Measurements from ENCODE around the gene TEAD4. TPM values are rescaled to one million over a fixed set of nuclear protein-coding genes. Genes with fewer than 3 reads are reported as not detected.
"Not testable (repeated sequence)": the region's sequence is repeated elsewhere in the genome, so short reads cannot be mapped to it uniquely, and the experiment has no call there.

The TEAD4 gene
- total and polyA plus RNA-seq, 2 donors (not counting 1 experiment from before 2014, with no cell fraction given), result 6.3 to 14.3 TPM

- Histone ChIP-seq H3K9ac (ENCODE audit: insufficient read depth, low read length) (no peak overlapping the region), H3K79me2 (ENCODE audit: control insufficient read depth, insufficient read depth, low read length) (no peaks in the 10 kb centered on the region), H3K27ac (ENCODE audit: insufficient read depth, low read length) (no peak overlapping the region), H3K27me3 (ENCODE audit: control insufficient read depth, insufficient read depth, low read length) (peaks cover 6% of the 10 kb centered on the region), H4K20me1 (ENCODE audit: control insufficient read depth, extremely low read depth, insufficient read depth, low read length) (no peaks in the 10 kb centered on the region), H3K4me2 (ENCODE audit: extremely low read depth, insufficient read depth, low read length) (no peak overlapping the region), H3K36me3 (ENCODE audit: control insufficient read depth, insufficient read depth, low read length) (no peaks in the 10 kb centered on the region), H3K9me3 (ENCODE audit: control insufficient read depth, insufficient read depth, low read depth, low read length) (no peaks in the 10 kb centered on the region), H3K4me3 (replicated peaks in 1 of 4; ENCODE audit: control extremely low read depth in 1 of 4, insufficient read depth in 1 of 4, low read depth in 3 of 4, low read length in 4 of 4) (no peak overlapping the region), H3K4me1 (ENCODE audit: control insufficient read depth, extremely low read depth, insufficient read depth, low read length) (no peaks in the 10 kb centered on the region), H2AFZ (ENCODE audit: low read length) (no peak overlapping the region)
- DNase-seq (ENCODE audit: low read depth in 2 of 2), result no peak
- no peak for TF ChIP-seq CTCF (conservative IDR thresholded peaks at IDR 0.05 in 1 of 2, IDR thresholded peaks at IDR 0.05 in 1 of 2; ENCODE audit: low read depth in 1 of 2, low read length in 2 of 2)
Observed at GRCh38 chr12:3061501-3062215, 102.5 kb downstream of the TEAD4 start.

GRCh38 chr12:3065300-3065699 lies 106.1 kb downstream of the TEAD4 start:
- no peaks in the 10 kb centered on the region for H4K20me1 ChIP-seq (ENCODE audit: control insufficient read depth, extremely low read depth, insufficient read depth, low read length)
- no peaks in the 10 kb centered on the region for H3K79me2 ChIP-seq (ENCODE audit: control insufficient read depth, insufficient read depth, low read length)
- H3K4me1 ChIP-seq (ENCODE audit: control insufficient read depth, extremely low read depth, insufficient read depth, low read length), result no peaks in the 10 kb centered on the region
- no peak overlapping the region for H3K9ac ChIP-seq (ENCODE audit: insufficient read depth, low read length)
- H3K27me3 ChIP-seq (ENCODE audit: control insufficient read depth, insufficient read depth, low read length), result peaks cover 2% of the 10 kb centered on the region
- TF ChIP-seq CTCF (conservative IDR thresholded peaks at IDR 0.05 in 1 of 2, IDR thresholded peaks at IDR 0.05 in 1 of 2; ENCODE audit: low read depth in 1 of 2, low read length in 2 of 2), result no peak
- TF ChIP-seq EZH2 (IDR thresholded peaks at IDR 0.05; ENCODE audit: low read length, missing control alignments), result no peak
- no peak overlapping the region for H3K4me2 ChIP-seq (ENCODE audit: extremely low read depth, insufficient read depth, low read length)
- DNase-seq (ENCODE audit: low read depth in 2 of 2), result no peak
- no peak overlapping the region for H3K27ac ChIP-seq (ENCODE audit: insufficient read depth, low read length)
- H3K36me3 ChIP-seq (ENCODE audit: control insufficient read depth, insufficient read depth, low read length), result no peaks in the 10 kb centered on the region
- H3K4me3 ChIP-seq (replicated peaks in 1 of 4; ENCODE audit: control extremely low read depth in 1 of 4, insufficient read depth in 1 of 4, low read depth in 3 of 4, low read length in 4 of 4), result no peak overlapping the region
- H3K9me3 ChIP-seq (ENCODE audit: control insufficient read depth, insufficient read depth, low read depth, low read length), result no peaks in the 10 kb centered on the region
- no peak overlapping the region for H2AFZ ChIP-seq (ENCODE audit: low read length)

GRCh38 chr12:3065846-3066245 lies 106.6 kb downstream of the TEAD4 start:
- not testable (repeated sequence) for H3K79me2 ChIP-seq (ENCODE audit: control insufficient read depth, insufficient read depth, low read length); H3K9me3 ChIP-seq (ENCODE audit: control insufficient read depth, insufficient read depth, low read depth, low read length); H3K4me3 ChIP-seq (replicated peaks in 1 of 4; ENCODE audit: control extremely low read depth in 1 of 4, insufficient read depth in 1 of 4, low read depth in 3 of 4, low read length in 4 of 4); H3K27ac ChIP-seq (ENCODE audit: insufficient read depth, low read length); H3K9ac ChIP-seq (ENCODE audit: insufficient read depth, low read length); H3K27me3 ChIP-seq (ENCODE audit: control insufficient read depth, insufficient read depth, low read length); H3K4me1 ChIP-seq (ENCODE audit: control insufficient read depth, extremely low read depth, insufficient read depth, low read length); H2AFZ ChIP-seq (ENCODE audit: low read length); H3K4me2 ChIP-seq (ENCODE audit: extremely low read depth, insufficient read depth, low read length); DNase-seq (ENCODE audit: low read depth in 2 of 2); H4K20me1 ChIP-seq (ENCODE audit: control insufficient read depth, extremely low read depth, insufficient read depth, low read length); H3K36me3 ChIP-seq (ENCODE audit: control insufficient read depth, insufficient read depth, low read length)
